Heart right ventricle (tissue), 16 donors: Measurements from ENCODE around the gene ANAPC7. TPM values are rescaled to one million over a fixed set of nuclear protein-coding genes. Genes with fewer than 3 reads are reported as not detected.
A peak's percentile ranks its signal among the peaks of the same experiment; 100 is the strongest.
"Not testable (repeated sequence)": the region's sequence is repeated elsewhere in the genome, so short reads cannot be mapped to it uniquely, and the experiment has no call there.

Experiments
- ATAC-seq, 8 donors: fragments of 200-7000 bp; cut with Tn5 transposase; one replicate each; pipeline ENCODE4 v1.9.1; 2020; ENCODE audit warnings: mild to moderate bottlenecking in 8 of 8, moderate library complexity in 8 of 8, moderate number of reproducible peaks in 1 of 8
- DNase-seq, 2 donors: peaks; one replicate each; pipeline ENCODE4 v3.0.0-alpha.2; 2020
- H3K27ac ChIP-seq, 10 donors: fragments of 200-600 bp; sonication (generic) in 2 of 10; one replicate each; pipeline versions ENCODE4 v1.5.0 to v1.8.0; 2020 to 2022; ENCODE audit warnings: mild to moderate bottlenecking in 3 of 10
- H3K27me3 ChIP-seq, 7 donors: fragments of 200-600 bp; one replicate each; pipeline ENCODE4 v1.8.0; 2021 to 2022; ENCODE audit warnings: mild to moderate bottlenecking in 2 of 7
- H3K36me3 ChIP-seq, 9 donors: fragments of 200-600 bp; sonication (generic) in 1 of 9; one replicate each; pipeline versions ENCODE4 v1.5.0 to v1.8.0; 2020 to 2022; ENCODE audit warnings: mild to moderate bottlenecking in 2 of 9
- H3K4me1 ChIP-seq, 9 donors: fragments of 200-600 bp; sonication (generic) in 1 of 9; one replicate each; pipeline versions ENCODE4 v1.5.0 to v1.8.0; 2020 to 2022; ENCODE audit warnings: mild to moderate bottlenecking in 4 of 9
- H3K4me3 ChIP-seq, 10 donors: fragments of 200-600 bp; sonication (generic) in 2 of 10; one replicate each; pipeline versions ENCODE4 v1.5.0 to v1.8.0; 2020 to 2022; ENCODE audit warnings: mild to moderate bottlenecking in 7 of 10, moderate library complexity in 2 of 10
- H3K9me3 ChIP-seq, 11 donors: fragments of 200-600 bp in 10 of 11; sonication (generic) in 2 of 11; one replicate each; pipeline versions ENCODE4 v1.5.0 to v1.8.0; 2013 to 2022; ENCODE audit warnings: mild to moderate bottlenecking in 2 of 11, control low read depth in 1 of 11, moderate library complexity in 1 of 11
- WGBS, 2 donors: extraction: QIAGEN DNeasy Blood & Tissue Kit; methylation state at CpG; one replicate each; pipeline ENCODE4 v1.1.7; 2013; ENCODE audit warnings: inconsistent platforms in 1 of 2; 5-methylcytosine and 5-hydroxymethylcytosine counted together
- intact Hi-C, 10 donors: fragments of 100-400 bp; cut with DNase I; formaldehyde crosslinking; loops; one replicate each; pipeline versions ENCODE4 v1.11.1 to v1.14.2; 2022
- polyA plus RNA-seq, 2 donors: library from polyadenylated mRNA; stranded (reverse); fragments of 200-250 nt; gene quantifications; one replicate each; pipeline ENCODE4 v1.2.3, GENCODE V29; 2013
- total RNA-seq, 10 donors: library from RNA; stranded (reverse); fragmentation: NEBNext Ultra II Directional in 3 of 10; extraction: Animal tissue kit (Norgen Biotek cat#: 25700) in 3 of 10; gene quantifications; one replicate each; pipeline versions ENCODE4 v1.2.1 to v1.2.4, GENCODE V29; 2021 to 2023
- TF ChIP-seq, protein P1 (sequence below), 9 donors: fragments of 200-600 bp; sonication (generic) in 2 of 9; IDR thresholded peaks; one replicate each; pipeline versions ENCODE4 v1.5.0 to v1.8.0; 2021 to 2022; ENCODE audit warnings: antibody characterized with exemption in 9 of 9, mild to moderate bottlenecking in 5 of 9, moderate library complexity in 1 of 9
- donor health status: Arrhythmogenic right ventricular cardiomyopathy.
- donor health status: ischemic (EF 13 %, LVEDD 7.1; RV severe dilation, severe dysfunction).
- donor health status: healthy with polysubstance abuse.
- donor health status: DM: no; HTN: yes; CAD: no.
- donor health status: DM: no; HTN: no; CAD: no.
- donor health status: ischemic (EF 25% LVEDD 6.9; RV normal size, moderate dysfunction).
- donor health status: ischemic (EF 25% LVEDD 5.7; RV mildly dilated, moderate dysfunction).
- donor health status: healthy.
- donor health status: DM: yes; HTN: yes; CAD: no.
- donor health status: Ischemic cardiomyopathy.
- donor health status: ischemic (EF 35%, LVEDD 5.7; RV mildly dilated, moderate dysfunction).
- donor health status: nonischemic (EF 11% LVEDD 7.7; RV severe dilation, severe dysfunction).
- donor health status: DM: yes; HTN: yes; CAD: no.
- donor health status: PGD.
- donor health status: ischemic (EF 29% LVEDD 5.4; RV normal size, mild dysfunction).
- donor health status: nonischemic (EF 23%, LVEDD 6.1; RV moderate dilation, normal function).

ANAPC7 gene
- total and polyA plus RNA-seq, 12 donors, result 28.9 to 54.6 (median 35.3) TPM

DNA sequence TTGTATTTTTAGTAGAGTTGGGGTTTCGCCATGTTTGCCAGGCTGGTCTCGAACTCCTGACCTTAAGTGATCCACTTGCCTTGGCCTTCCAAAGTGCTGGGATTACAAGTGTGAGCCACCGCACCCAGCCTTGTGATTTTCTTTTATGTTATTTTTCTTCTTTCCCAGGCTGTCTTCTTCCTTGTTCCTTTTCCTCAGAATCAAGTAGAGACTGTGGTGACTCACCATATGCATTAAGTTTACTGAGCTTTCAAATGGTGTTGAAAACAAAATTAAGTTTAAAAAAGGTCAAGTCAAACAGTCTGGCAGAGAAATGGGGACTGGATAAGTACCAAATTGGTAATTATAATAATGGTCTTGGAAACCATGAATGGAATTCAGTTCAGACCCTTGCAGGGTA lies 40.9 kb upstream of the ANAPC7 start:
- peaks cover 0 to 40% (median 19%) of the 10 kb centered on the region in 9 donors for H3K4me1 ChIP-seq
- intact Hi-C loops, result no loop called here
- ATAC-seq, result no peak
- DNase-seq, result no peak
- 95 to 96% methylated on average over 3 of the region's 3 CpGs for WGBS, 2 donors
- TF ChIP-seq, protein P1, sequence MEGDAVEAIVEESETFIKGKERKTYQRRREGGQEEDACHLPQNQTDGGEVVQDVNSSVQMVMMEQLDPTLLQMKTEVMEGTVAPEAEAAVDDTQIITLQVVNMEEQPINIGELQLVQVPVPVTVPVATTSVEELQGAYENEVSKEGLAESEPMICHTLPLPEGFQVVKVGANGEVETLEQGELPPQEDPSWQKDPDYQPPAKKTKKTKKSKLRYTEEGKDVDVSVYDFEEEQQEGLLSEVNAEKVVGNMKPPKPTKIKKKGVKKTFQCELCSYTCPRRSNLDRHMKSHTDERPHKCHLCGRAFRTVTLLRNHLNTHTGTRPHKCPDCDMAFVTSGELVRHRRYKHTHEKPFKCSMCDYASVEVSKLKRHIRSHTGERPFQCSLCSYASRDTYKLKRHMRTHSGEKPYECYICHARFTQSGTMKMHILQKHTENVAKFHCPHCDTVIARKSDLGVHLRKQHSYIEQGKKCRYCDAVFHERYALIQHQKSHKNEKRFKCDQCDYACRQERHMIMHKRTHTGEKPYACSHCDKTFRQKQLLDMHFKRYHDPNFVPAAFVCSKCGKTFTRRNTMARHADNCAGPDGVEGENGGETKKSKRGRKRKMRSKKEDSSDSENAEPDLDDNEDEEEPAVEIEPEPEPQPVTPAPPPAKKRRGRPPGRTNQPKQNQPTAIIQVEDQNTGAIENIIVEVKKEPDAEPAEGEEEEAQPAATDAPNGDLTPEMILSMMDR (IDR thresholded peaks at IDR 0.05), result no peak
- no peak overlapping the region for H3K27ac ChIP-seq
- H3K9me3 ChIP-seq, result no peaks in the 10 kb centered on the region
- H3K4me3 ChIP-seq, result no peak overlapping the region
- H3K27me3 ChIP-seq, result no peaks in the 10 kb centered on the region
- peaks cover 0 to 91% (median 44%) of the 10 kb centered on the region in 9 donors for H3K36me3 ChIP-seq

DNA sequence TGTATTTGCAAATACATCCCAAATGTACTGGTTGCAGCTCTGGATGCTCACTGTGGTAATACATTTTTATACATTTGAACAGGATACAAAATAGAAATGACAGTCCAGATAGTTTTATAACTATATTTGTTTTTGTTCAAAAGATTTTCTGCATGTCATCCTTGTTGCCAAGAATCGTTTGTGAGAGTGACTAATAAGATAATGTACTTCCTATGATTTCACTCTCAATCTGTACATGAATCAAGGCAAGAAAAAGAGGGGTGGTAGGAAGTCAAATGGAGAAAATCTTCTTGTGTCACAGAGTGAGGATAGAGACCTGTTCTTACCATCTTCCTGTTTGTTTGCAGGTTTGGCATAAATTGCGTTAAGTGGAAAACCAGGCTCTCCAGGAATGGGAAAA lies 32.7 kb upstream of the ANAPC7 start:
- H3K27ac ChIP-seq, result no peak overlapping the region
- intact Hi-C loops, result loop anchor here in 1 of 10 donors (5.0 kb wide), 1 partner anchor 334 kb away; no protein-coding TSS in a partner anchor
- 56 to 60% methylated on average over 2 of the region's 2 CpGs for WGBS, 2 donors
- peaks cover 0 to 79% (median 34%) of the 10 kb centered on the region in 9 donors for H3K36me3 ChIP-seq
- H3K9me3 ChIP-seq, result no peaks in the 10 kb centered on the region
- TF ChIP-seq, protein P1 (IDR thresholded peaks at IDR 0.05), result no peak
- H3K4me1 ChIP-seq, result peaks cover 0 to 5% (median 0%) of the 10 kb centered on the region in 9 donors
- DNase-seq, result no peak
- no peak overlapping the region for H3K4me3 ChIP-seq
- no peaks in the 10 kb centered on the region for H3K27me3 ChIP-seq
- no peak for ATAC-seq

DNA sequence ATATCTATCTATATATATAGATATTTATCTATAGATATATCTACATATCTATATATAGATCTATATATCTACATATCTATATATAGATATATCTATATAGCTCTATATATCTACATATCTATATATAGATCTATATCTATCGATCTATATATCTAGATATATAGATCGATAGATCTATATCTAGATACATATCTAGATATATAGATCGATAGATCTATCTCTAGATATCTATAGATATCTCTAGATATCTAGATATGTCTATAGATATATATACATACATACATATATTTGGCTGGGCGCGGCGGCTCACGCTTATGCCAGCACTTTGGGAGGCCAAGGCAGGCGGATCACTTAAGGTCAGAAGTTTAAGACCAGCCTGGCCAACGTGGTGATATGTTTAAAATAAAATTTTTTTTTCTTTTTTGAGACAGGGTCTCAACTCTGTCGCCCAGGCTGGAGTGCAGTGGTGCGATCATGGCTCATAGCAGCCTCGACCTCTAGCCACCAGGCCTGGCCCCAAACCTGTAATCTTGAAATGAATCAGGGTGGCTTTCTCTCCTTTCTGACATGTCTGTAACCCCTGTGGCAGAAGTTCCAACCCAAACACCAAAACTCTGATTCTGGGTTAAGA lies 28.6 kb upstream of the ANAPC7 start:
- TF ChIP-seq, protein P1 (IDR thresholded peaks at IDR 0.05), result no peak
- DNase-seq (no peak), ATAC-seq (no peak)
- Histone ChIP-seq H3K9me3 (no peaks in the 10 kb centered on the region), H3K4me1 (peaks cover 0 to 8% (median 0%) of the 10 kb centered on the region in 9 donors), H3K27ac (peak overlapping the region in 4 of 10 donors; percentile 6 to 46 (median 30)), H3K27me3 (no peaks in the 10 kb centered on the region), H3K36me3 (peaks cover 0 to 37% (median 15%) of the 10 kb centered on the region in 9 donors), H3K4me3 (peak overlapping the region in 9 of 10 donors; percentile 25 to 67 (median 57))
- 80 to 83% methylated on average over 12 of the region's 12 CpGs for WGBS, 2 donors
- intact Hi-C loops, result loop anchor here in 6 of 10 donors (1.0 to 5.0 kb wide), 3 partner anchors 331 to 335 kb away; no protein-coding TSS in a partner anchor

DNA sequence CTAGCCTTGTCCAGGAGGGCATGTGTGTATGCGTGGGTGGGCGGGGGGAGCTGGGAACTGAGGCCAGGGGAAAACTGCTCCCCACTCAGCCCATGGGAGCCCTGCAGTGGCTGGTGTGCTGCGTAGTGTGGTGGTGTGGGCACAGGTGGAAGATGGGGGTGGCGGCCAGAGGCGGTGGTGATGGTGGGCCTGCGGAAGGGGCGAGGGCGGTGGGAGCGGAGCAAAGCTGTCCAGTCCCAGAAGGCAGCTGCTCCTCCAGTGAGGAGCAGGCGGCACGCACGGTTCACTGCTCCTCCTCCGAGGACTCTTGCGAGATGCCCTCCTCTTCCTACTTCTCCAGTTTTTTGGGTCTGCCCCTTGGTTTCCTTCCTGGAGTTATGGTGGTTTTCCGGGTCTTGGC lies 26.2 kb upstream of the ANAPC7 start:
- H3K36me3 ChIP-seq, result peaks cover 0 to 13% (median 0%) of the 10 kb centered on the region in 9 donors
- peak in 2 of 8 donors; percentile 26 to 61 for ATAC-seq
- H3K4me1 ChIP-seq, H3K27me3 ChIP-seq, H3K27ac ChIP-seq, H3K4me3 ChIP-seq, DNase-seq, H3K9me3 ChIP-seq: not testable (repeated sequence)
- 87 to 89% methylated on average over 12 to 15 of the region's 15 CpGs for WGBS, 2 donors
- intact Hi-C loops, result loop anchor here in 6 of 10 donors (2.0 to 5.0 kb wide), 4 partner anchors 327 to 332 kb away; no protein-coding TSS in a partner anchor

DNA sequence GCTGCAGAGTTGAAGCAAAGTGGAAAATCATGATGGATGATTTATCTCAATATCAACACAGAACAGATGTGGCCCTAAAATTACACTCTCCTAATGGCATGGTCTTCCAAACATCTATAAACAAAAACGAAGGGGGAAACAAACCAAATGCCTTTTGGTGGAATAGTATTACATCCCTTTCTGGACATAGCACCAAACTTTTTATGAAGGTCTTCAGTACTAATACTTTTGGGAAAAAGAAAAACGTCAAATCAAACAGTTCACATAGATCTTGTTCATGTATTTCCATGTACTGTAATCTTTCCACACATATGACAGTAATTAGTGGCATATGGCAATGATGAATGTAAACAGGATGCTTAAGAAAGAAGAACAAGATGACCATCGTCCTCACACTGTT lies 22.9 kb upstream of the ANAPC7 start:
- TF ChIP-seq, protein P1 (IDR thresholded peaks at IDR 0.05), result no peak
- H3K27ac ChIP-seq, result no peak overlapping the region
- intact Hi-C loops, result no loop called here

More for the DNA sequence above, 22.9 kb upstream of the ANAPC7 start:
- no peak overlapping the region for H3K4me3 ChIP-seq
- no peaks in the 10 kb centered on the region for H3K27me3 ChIP-seq
- no peak for DNase-seq
- 56 to 65% methylated on average over 3 of the region's 3 CpGs for WGBS, 2 donors
- ATAC-seq, result no peak
- peaks cover 0 to 4% (median 0%) of the 10 kb centered on the region in 9 donors for H3K4me1 ChIP-seq
- H3K36me3 ChIP-seq, result no peaks in the 10 kb centered on the region
- no peaks in the 10 kb centered on the region for H3K9me3 ChIP-seq
